Astrocyte of the spinal cord (primary cell): ENCODE measurements around the gene CASKIN1.

Experiments
- DNase-seq: peaks from one replicate; pipeline ENCODE4 v3.0.0; 2011; ENCODE audit warnings: low read depth, low spot score
- H3K4me3 ChIP-seq: 2 replicates; pipeline ENCODE4 v1.5.1; 2011; ENCODE audit warnings: low read depth, mild to moderate bottlenecking, low read length, moderate library complexity
- in situ Hi-C: cut with HindIII; loops from 2 replicates; pipeline ENCODE4 v1.10.0; 2017; ENCODE audit warnings: low sequenced_read_pairs
- TF ChIP-seq, protein P1 (sequence below): IDR thresholded peaks from 2 replicates; pipeline ENCODE4 v1.5.1; 2012; ENCODE audit warnings: low read depth, mild to moderate bottlenecking, low read length, inconsistent platforms

The CASKIN1 gene

DNA sequence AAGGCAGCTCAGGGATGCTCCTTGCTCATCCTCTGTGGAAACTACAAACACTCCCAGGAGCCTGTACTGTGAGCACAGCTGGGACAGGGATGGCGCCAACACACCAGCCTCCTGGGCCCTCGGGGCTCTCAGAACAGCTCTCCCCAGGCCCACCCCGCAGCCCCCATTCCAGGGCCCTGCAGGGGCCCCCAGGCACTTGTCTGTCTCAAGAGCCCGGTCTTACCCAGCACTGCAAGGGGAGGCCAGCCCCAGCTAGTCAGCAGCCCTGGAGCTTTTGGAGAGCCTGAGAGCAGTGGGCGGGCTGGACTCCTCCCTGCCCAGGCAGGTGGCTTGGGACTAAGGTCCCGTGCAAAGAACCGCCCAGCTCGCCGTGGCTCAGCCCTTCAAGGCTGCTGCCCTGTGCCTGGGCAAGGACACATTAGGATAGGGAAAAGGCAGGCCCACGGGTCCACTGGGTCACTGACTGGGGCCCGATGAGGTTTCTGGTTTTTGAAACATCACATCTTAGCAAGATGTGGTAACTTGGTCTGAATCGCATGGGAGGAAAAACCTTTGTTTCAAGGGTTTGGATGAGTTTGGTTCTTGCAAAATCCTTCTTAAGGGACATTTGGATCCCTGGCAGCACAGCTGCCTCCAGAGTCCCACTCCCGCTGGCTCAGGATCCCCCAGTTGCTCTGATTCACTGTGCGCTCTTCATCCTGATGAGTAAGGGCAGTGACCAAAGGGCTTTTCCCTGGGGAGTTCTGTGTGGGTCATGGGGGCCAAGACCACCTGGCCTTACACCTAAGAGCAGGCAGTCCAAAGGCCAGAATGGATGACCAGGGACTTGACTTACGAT, 42.7 kb upstream of the CASKIN1 start:
- DNase-seq = no peak
- TF ChIP-seq, protein P1, sequence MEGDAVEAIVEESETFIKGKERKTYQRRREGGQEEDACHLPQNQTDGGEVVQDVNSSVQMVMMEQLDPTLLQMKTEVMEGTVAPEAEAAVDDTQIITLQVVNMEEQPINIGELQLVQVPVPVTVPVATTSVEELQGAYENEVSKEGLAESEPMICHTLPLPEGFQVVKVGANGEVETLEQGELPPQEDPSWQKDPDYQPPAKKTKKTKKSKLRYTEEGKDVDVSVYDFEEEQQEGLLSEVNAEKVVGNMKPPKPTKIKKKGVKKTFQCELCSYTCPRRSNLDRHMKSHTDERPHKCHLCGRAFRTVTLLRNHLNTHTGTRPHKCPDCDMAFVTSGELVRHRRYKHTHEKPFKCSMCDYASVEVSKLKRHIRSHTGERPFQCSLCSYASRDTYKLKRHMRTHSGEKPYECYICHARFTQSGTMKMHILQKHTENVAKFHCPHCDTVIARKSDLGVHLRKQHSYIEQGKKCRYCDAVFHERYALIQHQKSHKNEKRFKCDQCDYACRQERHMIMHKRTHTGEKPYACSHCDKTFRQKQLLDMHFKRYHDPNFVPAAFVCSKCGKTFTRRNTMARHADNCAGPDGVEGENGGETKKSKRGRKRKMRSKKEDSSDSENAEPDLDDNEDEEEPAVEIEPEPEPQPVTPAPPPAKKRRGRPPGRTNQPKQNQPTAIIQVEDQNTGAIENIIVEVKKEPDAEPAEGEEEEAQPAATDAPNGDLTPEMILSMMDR = no peak
- H3K4me3 ChIP-seq = no peak overlapping the region
- in situ Hi-C loops = no loop called here

- no peak overlapping the region for H3K4me3 ChIP-seq
- no peak for DNase-seq
- TF ChIP-seq, protein P1 = no peak
- in situ Hi-C loops = no loop called here
These were observed 41.9 kb upstream of the CASKIN1 start for GRCh38 chr16:2238150-2238837.

DNA sequence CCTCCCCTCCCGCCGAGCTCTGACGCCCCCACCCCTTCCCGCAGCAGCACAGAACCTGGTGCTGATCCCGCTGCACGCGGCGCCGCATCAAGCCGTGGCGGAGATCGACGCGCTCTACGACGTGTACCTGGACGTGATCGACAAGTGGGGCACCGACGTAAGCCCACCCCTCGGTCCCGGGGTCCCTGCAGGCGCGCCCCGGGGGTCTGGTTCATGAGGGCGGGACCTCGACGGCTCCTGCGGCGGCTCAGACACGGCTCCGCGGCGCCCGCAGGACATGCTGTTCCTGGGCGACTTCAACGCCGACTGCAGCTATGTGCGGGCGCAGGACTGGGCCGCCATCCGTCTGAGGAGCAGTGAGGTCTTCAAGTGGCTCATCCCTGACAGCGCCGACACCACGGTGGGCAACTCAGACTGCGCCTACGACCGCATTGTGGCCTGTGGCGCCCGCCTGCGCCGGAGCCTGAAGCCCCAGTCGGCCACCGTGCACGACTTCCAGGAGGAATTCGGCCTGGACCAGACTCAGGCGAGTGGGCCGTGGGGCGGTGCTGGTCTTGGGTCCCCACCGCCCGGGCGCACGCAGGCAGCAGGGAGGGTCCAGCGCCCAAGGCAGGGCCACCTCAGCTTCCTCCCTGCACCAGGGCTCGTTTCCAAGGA, 41.2 kb upstream of the CASKIN1 start:
- TF ChIP-seq, protein P1 = no peak
- no peak for DNase-seq
- no peak overlapping the region for H3K4me3 ChIP-seq
- in situ Hi-C loops = no loop called here

- in situ Hi-C loops = no loop called here
- H3K4me3 ChIP-seq = no peak overlapping the region
- TF ChIP-seq, protein P1 = no peak
- DNase-seq = no peak
These were observed 40.7 kb upstream of the CASKIN1 start for GRCh38 chr16:2237102-2237482.

DNA sequence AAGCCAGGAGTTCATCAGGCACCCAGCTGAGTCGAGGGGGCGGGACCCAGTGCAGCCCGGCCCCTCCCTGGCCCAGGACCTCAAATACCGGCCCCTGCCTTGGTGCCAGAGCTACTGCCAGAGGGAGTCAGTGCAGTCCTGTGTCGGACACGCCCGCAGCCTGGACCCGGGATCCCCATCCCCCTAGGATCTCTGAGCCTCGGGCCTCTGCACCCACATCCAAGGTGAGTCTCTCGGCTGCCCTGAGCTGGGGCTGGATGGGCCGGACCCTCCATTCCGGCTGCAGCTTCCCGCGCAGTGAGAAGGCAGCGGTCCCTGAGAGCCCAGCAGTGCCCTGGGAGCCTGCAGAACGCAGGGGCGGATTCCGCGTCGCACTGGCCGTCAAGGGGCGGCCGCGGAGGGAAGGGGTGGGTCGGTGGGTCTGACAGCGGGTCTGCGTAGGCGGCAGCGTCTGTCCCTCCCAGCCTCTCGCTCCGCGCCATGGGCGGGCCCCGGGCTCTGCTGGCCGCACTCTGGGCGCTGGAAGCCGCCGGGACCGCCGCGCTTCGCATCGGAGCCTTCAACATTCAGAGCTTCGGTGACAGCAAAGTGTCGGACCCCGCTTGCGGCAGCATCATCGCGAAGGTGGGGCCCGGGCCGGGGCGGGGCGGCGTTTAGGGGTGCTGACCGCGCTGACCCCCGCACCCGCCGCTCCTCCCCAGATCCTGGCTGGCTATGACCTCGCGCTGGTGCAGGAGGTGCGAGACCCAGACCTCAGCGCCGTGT, 40.1 kb upstream of the CASKIN1 start, which contains the start of gene DNASE1L2:
Gene DNASE1L2 (plus strand): TSS at position 108 of the 765 bp plus-strand sequence. CDS start 373 bp downstream, at position 481.
- peak within 1 kb of the TSS; percentile 5 for H3K4me3 ChIP-seq
- no peak for DNase-seq
- in situ Hi-C loops = no loop called here
- TF ChIP-seq, protein P1 = no peak
